H1 (cell line): Measurements from ENCODE around the gene ADAMTS14. TPM values are rescaled to one million over a fixed set of nuclear protein-coding genes. Genes with fewer than 3 reads are reported as not detected.

ENCODE experiments used
- CTCF ChIA-PET: fragments of 300-600 bp; sonication (Branson Sonifier 250); formaldehyde crosslinking; loops from one replicate; lab custom pipeline; 2021; ENCODE audit not compliant: partially characterized antibody; lab: Charles Lee
- POLR2A ChIA-PET: fragments of 300-600 bp; sonication (Branson Sonifier 250); formaldehyde crosslinking; loops from one replicate; lab custom pipeline; 2021; ENCODE audit warnings: inconsistent platforms; ENCODE audit not compliant: partially characterized antibody; lab: Charles Lee
- DNase-seq, 2 experiments: peaks; one replicate each; pipeline versions ENCODE4 v3.0.0 to v3.0.0-alpha.2; 2010 to 2022; ENCODE audit warnings: low spot score in 2 of 2, low read depth in 1 of 2, mixed read lengths in 1 of 2
- FAIRE-seq: peaks from 2 replicates; lab custom pipeline; 2011; peaks lifted over from hg19 to GRCh38; lab: Jason Lieb, UNC
- H2AFZ ChIP-seq: 2 replicates; pipeline ENCODE4 v1.8.1; 2012; ENCODE audit warnings: low read length, inconsistent platforms
- H2AK5ac ChIP-seq: 2 replicates; pipeline ENCODE4 v1.6.1; 2013; ENCODE audit warnings: low read depth, low read length
- H2BK120ac ChIP-seq: replicated peaks from 2 replicates; pipeline ENCODE3; 2013; ENCODE audit warnings: low read depth, low read length, inconsistent platforms
- H2BK12ac ChIP-seq: 2 replicates; pipeline ENCODE4 v1.6.1; 2013; ENCODE audit warnings: low read depth, low read length
- H2BK15ac ChIP-seq: 2 replicates; pipeline ENCODE4 v1.6.1; 2013; ENCODE audit warnings: low read length
- H2BK20ac ChIP-seq: 2 replicates; pipeline ENCODE4 v1.6.1; 2013; ENCODE audit warnings: low read length
- H2BK5ac ChIP-seq: 2 replicates; pipeline ENCODE4 v1.6.1; 2013; ENCODE audit warnings: low read depth, low read length
- H3K14ac ChIP-seq: 2 replicates; pipeline ENCODE4 v1.6.1; 2013; ENCODE audit warnings: inconsistent platforms; ENCODE audit not compliant: insufficient read length
- H3K18ac ChIP-seq: 2 replicates; pipeline ENCODE4 v1.6.1; 2013; ENCODE audit warnings: low read length; ENCODE audit errors: extremely low read depth
- H3K23ac ChIP-seq: 2 replicates; pipeline ENCODE4 v1.6.1; 2013; ENCODE audit warnings: inconsistent platforms; ENCODE audit not compliant: insufficient read length
- H3K23me2 ChIP-seq: 2 replicates; pipeline ENCODE4 v1.6.1; 2013; ENCODE audit warnings: low read depth, low read length
- H3K27ac ChIP-seq: 2 replicates; pipeline ENCODE4 v1.6.1; 2011; ENCODE audit warnings: low read depth, low read length, inconsistent platforms
- H3K27me3 ChIP-seq, 4 experiments: replicated peaks in 1 of 4; 1 replicate in 1 of 4; 2 replicates in 3 of 4; pipeline versions ENCODE4 v1.6.1 to v1.8.1; 2011 to 2013; ENCODE audit warnings: low read length in 3 of 4, mild to moderate bottlenecking in 3 of 4, inconsistent platforms in 2 of 4, mixed read lengths in 2 of 4, moderate library complexity in 1 of 4; ENCODE audit not compliant: control insufficient read depth in 3 of 4, insufficient read depth in 3 of 4; ENCODE audit errors: extremely low read depth in 1 of 4
- H3K36me3 ChIP-seq, 4 experiments: 2 replicates each; pipeline versions ENCODE4 v1.6.1 to v1.8.1; 2011 to 2013; ENCODE audit warnings: mild to moderate bottlenecking in 4 of 4, low read length in 3 of 4, moderate library complexity in 2 of 4, control low read depth in 1 of 4, inconsistent platforms in 1 of 4; ENCODE audit not compliant: insufficient read depth in 4 of 4, control insufficient read depth in 2 of 4
- H3K4ac ChIP-seq: replicated peaks from 2 replicates; pipeline ENCODE3; 2013; ENCODE audit warnings: low read length, low read depth, mixed read lengths, inconsistent platforms; ENCODE audit not compliant: insufficient read length
- H3K4me1 ChIP-seq, 4 experiments: replicated peaks in 1 of 4; 1 replicate in 1 of 4; 2 replicates in 3 of 4; pipeline versions ENCODE4 v1.6.1 to v1.8.1; 2011 to 2013; ENCODE audit warnings: low read length in 3 of 4, inconsistent platforms in 2 of 4, mixed read lengths in 1 of 4; ENCODE audit not compliant: insufficient read depth in 4 of 4, control insufficient read depth in 3 of 4
- H3K4me2 ChIP-seq, 2 experiments: 2 replicates each; pipeline versions ENCODE4 v1.6.1 to v1.8.1; 2011 to 2013; ENCODE audit warnings: low read depth in 2 of 2, low read length in 2 of 2, control low read depth in 1 of 2, inconsistent platforms in 1 of 2, mild to moderate bottlenecking in 1 of 2; ENCODE audit not compliant: insufficient read depth in 1 of 2
- H3K4me3 ChIP-seq, 4 experiments: fragments of 200-600, 300-600 bp in 1 of 4; sonication (generic), shearing (Covaris generic), sonication (Bioruptor Twin) in 1 of 4; 2 replicates each; pipeline versions ENCODE4 v1.5.1 to v1.8.1; 2011 to 2016; ENCODE audit warnings: low read length in 4 of 4, low read depth in 3 of 4, control low read depth in 2 of 4, inconsistent platforms in 2 of 4, mild to moderate bottlenecking in 2 of 4, mixed read lengths in 1 of 4, moderate library complexity in 1 of 4; ENCODE audit not compliant: insufficient read depth in 2 of 4; ENCODE audit errors: extremely low read depth in 1 of 4
- H3K56ac ChIP-seq: replicated peaks from 2 replicates; pipeline ENCODE3; 2013; ENCODE audit warnings: low read depth, mild to moderate bottlenecking, mixed read lengths, low read length, inconsistent platforms; ENCODE audit not compliant: insufficient read length
- H3K79me1 ChIP-seq: 2 replicates; pipeline ENCODE4 v1.6.1; 2013; ENCODE audit warnings: low read depth, low read length, control low read depth
- H3K79me2 ChIP-seq, 2 experiments: 2 replicates each; pipeline versions ENCODE4 v1.6.1 to v1.8.1; 2012 to 2013; ENCODE audit warnings: low read length in 2 of 2, mild to moderate bottlenecking in 2 of 2, inconsistent platforms in 1 of 2; ENCODE audit not compliant: insufficient read depth in 2 of 2, control insufficient read depth in 1 of 2
- H3K9ac ChIP-seq, 4 experiments: replicated peaks in 1 of 4; 1 replicate in 1 of 4; 2 replicates in 3 of 4; pipeline versions ENCODE4 v1.6.1 to v1.8.1; 2011 to 2013; ENCODE audit warnings: low read depth in 3 of 4, low read length in 3 of 4, control low read depth in 2 of 4, mild to moderate bottlenecking in 2 of 4, moderate library complexity in 2 of 4, inconsistent platforms in 1 of 4; ENCODE audit errors: extremely low read depth in 1 of 4
- H3K9me3 ChIP-seq, 2 experiments: 2 replicates each; pipeline versions ENCODE4 v1.6.1 to v1.8.1; 2012 to 2013; ENCODE audit warnings: mild to moderate bottlenecking in 2 of 2, moderate library complexity in 2 of 2, control low read depth in 1 of 2, inconsistent platforms in 1 of 2, low read depth in 1 of 2, low read length in 1 of 2, mixed read lengths in 1 of 2; ENCODE audit not compliant: insufficient read depth in 2 of 2
- H4K20me1 ChIP-seq, 2 experiments: replicated peaks in 1 of 2; 2 replicates each; pipeline versions ENCODE3 to v1.8.1; 2011 to 2013; ENCODE audit warnings: inconsistent platforms in 2 of 2, low read length in 2 of 2, mild to moderate bottlenecking in 1 of 2; ENCODE audit not compliant: insufficient read depth in 2 of 2, control insufficient read depth in 1 of 2
- H4K5ac ChIP-seq: 2 replicates; pipeline ENCODE4 v1.6.1; 2013; ENCODE audit warnings: low read length, low read depth, mixed read lengths, inconsistent platforms; ENCODE audit not compliant: insufficient read length
- H4K8ac ChIP-seq: 2 replicates; pipeline ENCODE4 v1.8.0; 2013; ENCODE audit warnings: mild to moderate bottlenecking, moderate library complexity, low read length, inconsistent platforms; ENCODE audit not compliant: insufficient read depth; ENCODE audit errors: extremely low read depth
- H4K91ac ChIP-seq: replicated peaks from 2 replicates; pipeline ENCODE3; 2013; ENCODE audit warnings: low read length, mixed read lengths, inconsistent platforms; ENCODE audit not compliant: insufficient read length
- EGR1 ChIP-seq: IDR thresholded peaks from 2 replicates; pipeline ENCODE4 v1.6.1; 2011; ENCODE audit warnings: low read depth, low read length, borderline replicate concordance
- ZNF274 ChIP-seq: IDR thresholded peaks from 2 replicates; pipeline ENCODE4 v1.7.0; 2012; ENCODE audit warnings: low read length, borderline replicate concordance; ENCODE audit errors: extremely low read depth
- WGBS, 2 experiments: shearing (Covaris generic) in 1 of 2; methylation state at CpG; one replicate each; pipeline versions ENCODE4 v1.1.6 to v1.1.7; 2013 to 2015; ENCODE audit warnings: low lambda C conversion rate in 2 of 2, mixed read lengths in 2 of 2, inconsistent platforms in 1 of 2, low coverage in 1 of 2, missing lambda C conversion rate in 1 of 2; ENCODE audit not compliant: insufficient replicate concordance in 2 of 2, insufficient coverage in 1 of 2, insufficient read length in 1 of 2; ENCODE audit errors: extremely low coverage in 1 of 2, missing lambda C conversion rate in 1 of 2; 5-methylcytosine and 5-hydroxymethylcytosine counted together
- polyA plus RNA-seq, 7 experiments: library from polyadenylated mRNA; depleted of rRNA in 3 of 7; stranded (reverse) in 5 of 7; unstranded in 2 of 7; fragments of >200 nt in 5 of 7; fragments of 200-250 nt in 2 of 7; gene quantifications; 1 replicate in 5 of 7; 2 replicates in 1 of 7; 4 replicates in 1 of 7; pipeline versions ENCODE4 v1.2.1 to v1.2.3, GENCODE V29; 2011 to 2013; ENCODE audit warnings: missing spikeins in 2 of 7, mixed read lengths in 2 of 7
- total RNA-seq: library from RNA; stranded (reverse); fragmentation: NEBNext Ultra II Directional; extraction: Animal tissue kit (Norgen Biotek cat#: 25700); gene quantifications from 2 replicates; pipeline ENCODE4 v1.2.1, GENCODE V29; 2021
- TF ChIP-seq, protein P1 (sequence below): IDR thresholded peaks from 2 replicates; pipeline ENCODE4 v1.6.1; 2011; ENCODE audit warnings: low read length, improper control_type of control experiment
- TF ChIP-seq, protein P2 (sequence below): IDR thresholded peaks from 2 replicates; pipeline ENCODE4 v1.6.1; 2011; ENCODE audit warnings: low read depth, mild to moderate bottlenecking, low read length; ENCODE audit not compliant: insufficient read depth

The ADAMTS14 gene
- total and polyA plus RNA-seq, 2 of the 8 experiments (the other 6 are each of a cell fraction or from before 2014, with no cell fraction given) = 2.0 to 2.3 TPM

DNA sequence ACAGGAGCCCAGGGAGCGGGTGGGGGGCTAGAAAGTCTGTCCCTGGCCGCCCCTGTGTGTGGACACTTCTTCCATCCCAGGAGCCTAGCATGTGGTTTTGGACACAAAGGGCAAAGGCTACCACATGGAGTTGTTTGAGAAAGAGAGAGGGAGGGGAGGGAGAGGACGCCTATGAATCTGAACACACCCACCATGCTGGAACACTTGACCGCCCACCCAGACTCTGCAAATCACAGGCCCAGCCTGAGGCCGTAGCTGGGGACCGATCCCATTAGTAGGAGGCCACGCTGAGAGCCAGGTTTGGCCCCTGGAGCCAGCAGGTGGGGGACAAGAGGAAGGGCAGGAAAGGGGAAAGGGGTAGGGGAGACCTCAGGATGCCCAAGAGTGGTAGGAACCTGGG, 39.6 kb downstream of the ADAMTS14 start:
- H3K4ac ChIP-seq = no peak overlapping the region
- ChIA-PET POLR2A (no interaction called here), CTCF (interaction anchor here (0.9 kb wide), 1 partner anchor 151 kb away, joined by 3 read pairs; no protein-coding TSS in a partner anchor)
- no peak overlapping the region for H3K18ac ChIP-seq
- no peak overlapping the region for H3K27ac ChIP-seq
- WGBS, 2 experiments = 84% methylated on average over 7 of the region's 7 CpGs; no CpG with 5 or more reads in 1 of the 2 experiments
- no peak overlapping the region for H3K4me2 ChIP-seq
- H3K4me1 ChIP-seq = peaks cover 0 to 3% (median under 1%) of the 10 kb centered on the region in 4 experiments; a peak in 4 of 7 replicates
- FAIRE-seq (no peak), DNase-seq (no peak)
- H4K20me1 ChIP-seq = no peaks in the 10 kb centered on the region
- H3K36me3 ChIP-seq = no peaks in the 10 kb centered on the region
- H2BK120ac ChIP-seq = no peak overlapping the region
- peak overlapping the region; percentile 53; the same call in 1 of the 2 replicates for H4K8ac ChIP-seq
- TF ChIP-seq, protein P1, sequence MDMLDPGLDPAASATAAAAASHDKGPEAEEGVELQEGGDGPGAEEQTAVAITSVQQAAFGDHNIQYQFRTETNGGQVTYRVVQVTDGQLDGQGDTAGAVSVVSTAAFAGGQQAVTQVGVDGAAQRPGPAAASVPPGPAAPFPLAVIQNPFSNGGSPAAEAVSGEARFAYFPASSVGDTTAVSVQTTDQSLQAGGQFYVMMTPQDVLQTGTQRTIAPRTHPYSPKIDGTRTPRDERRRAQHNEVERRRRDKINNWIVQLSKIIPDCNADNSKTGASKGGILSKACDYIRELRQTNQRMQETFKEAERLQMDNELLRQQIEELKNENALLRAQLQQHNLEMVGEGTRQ = no peak
- TF ChIP-seq EGR1 (no peak), ZNF274 (no peak)
- TF ChIP-seq, protein P2, sequence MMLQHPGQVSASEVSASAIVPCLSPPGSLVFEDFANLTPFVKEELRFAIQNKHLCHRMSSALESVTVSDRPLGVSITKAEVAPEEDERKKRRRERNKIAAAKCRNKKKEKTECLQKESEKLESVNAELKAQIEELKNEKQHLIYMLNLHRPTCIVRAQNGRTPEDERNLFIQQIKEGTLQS = no peak
- H3K4me3 ChIP-seq = no peak overlapping the region
- H4K5ac ChIP-seq = no peak overlapping the region
- H3K79me1 ChIP-seq = no peaks in the 10 kb centered on the region
- no peak overlapping the region for H3K9ac ChIP-seq
- H3K14ac ChIP-seq = no peak overlapping the region
- no peaks in the 10 kb centered on the region for H3K23me2 ChIP-seq
- no peak overlapping the region for H2BK20ac ChIP-seq
- H3K9me3 ChIP-seq = no peaks in the 10 kb centered on the region
- no peak overlapping the region for H2BK15ac ChIP-seq
- no peak overlapping the region for H2BK12ac ChIP-seq
- no peaks in the 10 kb centered on the region for H3K27me3 ChIP-seq
- H3K79me2 ChIP-seq = no peaks in the 10 kb centered on the region
- no peak overlapping the region for H2AFZ ChIP-seq
- H3K23ac ChIP-seq = no peak overlapping the region
- H4K91ac ChIP-seq = no peak overlapping the region
- H2BK5ac ChIP-seq = no peak overlapping the region
- no peak overlapping the region for H2AK5ac ChIP-seq
- no peak overlapping the region for H3K56ac ChIP-seq
